ENCODE data around the gene CDC42SE2.
"Not testable (repeated sequence)": the region's sequence is repeated elsewhere in the genome, so short reads cannot be mapped to it uniquely, and the experiment has no call there.

Gene CDC42SE2

GRCh38 chr5:131329286-131329560 is 65.4 kb downstream of the CDC42SE2 start:
- Histone ChIP-seq H3K9ac (ENCODE audit: low read length) (no peak overlapping the region), H3K4me1 (ENCODE audit: low read length) (peaks cover 14% of the 10 kb centered on the region), H4K20me1 (ENCODE audit: insufficient read depth, low read length) (peaks cover 77% of the 10 kb centered on the region), H2AFZ (ENCODE audit: low read depth, low read length) (no peak overlapping the region), H3K79me2 (ENCODE audit: low read length) (peaks cover 91% of the 10 kb centered on the region), H3K9me3 (ENCODE audit: insufficient read depth, low read length) (no peaks in the 10 kb centered on the region), H3K27ac (ENCODE audit: low read length) (no peak overlapping the region), H3K4me2 (ENCODE audit: low read length) (no peak overlapping the region), H3K36me3 (replicated peaks; ENCODE audit: low read depth, low read length) (peaks cover 20% of the 10 kb centered on the region), H3K4me3 (ENCODE audit: low read length) (no peak overlapping the region), H3K27me3 (ENCODE audit: low read depth, low read length) (no peaks in the 10 kb centered on the region)
- TF ChIP-seq CTCF (IDR thresholded peaks at IDR 0.05; ENCODE audit: low read depth, low read length): no peak
- TF ChIP-seq EZH2phosphoT487 (IDR thresholded peaks at IDR 0.05; ENCODE audit: low read depth): no peak

GRCh38 chr5:131330031-131330430 is 66.2 kb downstream of the CDC42SE2 start:
- no peak overlapping the region for H3K4me3 ChIP-seq (ENCODE audit: low read length)
- H3K9ac ChIP-seq (ENCODE audit: low read length): no peak overlapping the region
- peaks cover 70% of the 10 kb centered on the region for H4K20me1 ChIP-seq (ENCODE audit: insufficient read depth, low read length)
- H2AFZ ChIP-seq (ENCODE audit: low read depth, low read length): no peak overlapping the region
- H3K36me3 ChIP-seq (replicated peaks; ENCODE audit: low read depth, low read length): peaks cover 20% of the 10 kb centered on the region
- peaks cover 14% of the 10 kb centered on the region for H3K4me1 ChIP-seq (ENCODE audit: low read length)
- H3K4me2 ChIP-seq (ENCODE audit: low read length): no peak overlapping the region
- H3K27ac ChIP-seq (ENCODE audit: low read length): no peak overlapping the region
- no peaks in the 10 kb centered on the region for H3K27me3 ChIP-seq (ENCODE audit: low read depth, low read length)
- TF ChIP-seq EZH2phosphoT487 (IDR thresholded peaks at IDR 0.05; ENCODE audit: low read depth) (no peak), CTCF (IDR thresholded peaks at IDR 0.05; ENCODE audit: low read depth, low read length) (no peak)
- H3K79me2 ChIP-seq (ENCODE audit: low read length): peaks cover 87% of the 10 kb centered on the region
- H3K9me3 ChIP-seq (ENCODE audit: insufficient read depth, low read length): no peaks in the 10 kb centered on the region

GRCh38 chr5:131335756-131336155 is 71.9 kb downstream of the CDC42SE2 start:
- peaks cover 82% of the 10 kb centered on the region for H3K79me2 ChIP-seq (ENCODE audit: low read length)
- H3K4me2 ChIP-seq (ENCODE audit: low read length): not testable (repeated sequence)

GRCh38 chr5:131336801-131337200 is 72.9 kb downstream of the CDC42SE2 start:
- H2AFZ ChIP-seq (ENCODE audit: low read depth, low read length); H3K4me1 ChIP-seq (ENCODE audit: low read length); H3K9ac ChIP-seq (ENCODE audit: low read length); H3K4me2 ChIP-seq (ENCODE audit: low read length); H3K27me3 ChIP-seq (ENCODE audit: low read depth, low read length); H3K4me3 ChIP-seq (ENCODE audit: low read length); H3K36me3 ChIP-seq (replicated peaks; ENCODE audit: low read depth, low read length); H3K9me3 ChIP-seq (ENCODE audit: insufficient read depth, low read length); H3K27ac ChIP-seq (ENCODE audit: low read length): not testable (repeated sequence)
- H4K20me1 ChIP-seq (ENCODE audit: insufficient read depth, low read length): peaks cover 61% of the 10 kb centered on the region
- peaks cover 82% of the 10 kb centered on the region for H3K79me2 ChIP-seq (ENCODE audit: low read length)

More at GRCh38 chr5:131335756-131336155, 71.9 kb downstream of the CDC42SE2 start:
- H3K36me3 ChIP-seq (replicated peaks; ENCODE audit: low read depth, low read length); H3K27me3 ChIP-seq (ENCODE audit: low read depth, low read length); H3K4me1 ChIP-seq (ENCODE audit: low read length); H3K9me3 ChIP-seq (ENCODE audit: insufficient read depth, low read length); H3K9ac ChIP-seq (ENCODE audit: low read length); H3K27ac ChIP-seq (ENCODE audit: low read length); H2AFZ ChIP-seq (ENCODE audit: low read depth, low read length); H3K4me3 ChIP-seq (ENCODE audit: low read length): not testable (repeated sequence)
- H4K20me1 ChIP-seq (ENCODE audit: insufficient read depth, low read length): peaks cover 60% of the 10 kb centered on the region

- H3K9ac ChIP-seq (ENCODE audit: low read length); H3K4me2 ChIP-seq (ENCODE audit: low read length); H2AFZ ChIP-seq (ENCODE audit: low read depth, low read length); H3K27me3 ChIP-seq (ENCODE audit: low read depth, low read length); H3K27ac ChIP-seq (ENCODE audit: low read length); H3K4me1 ChIP-seq (ENCODE audit: low read length); H3K4me3 ChIP-seq (ENCODE audit: low read length); H3K9me3 ChIP-seq (ENCODE audit: insufficient read depth, low read length); H3K36me3 ChIP-seq (replicated peaks; ENCODE audit: low read depth, low read length): not testable (repeated sequence)
- H4K20me1 ChIP-seq (ENCODE audit: insufficient read depth, low read length): peaks cover 63% of the 10 kb centered on the region
- peaks cover 82% of the 10 kb centered on the region for H3K79me2 ChIP-seq (ENCODE audit: low read length)
Measured at GRCh38 chr5:131337240-131338050, 73.6 kb downstream of the CDC42SE2 start.
